Measurements from ENCODE around the gene EAF1.
"Not testable (repeated sequence)": the region's sequence is repeated elsewhere in the genome, so short reads cannot be mapped to it uniquely, and the experiment has no call there.

Gene EAF1

DNA sequence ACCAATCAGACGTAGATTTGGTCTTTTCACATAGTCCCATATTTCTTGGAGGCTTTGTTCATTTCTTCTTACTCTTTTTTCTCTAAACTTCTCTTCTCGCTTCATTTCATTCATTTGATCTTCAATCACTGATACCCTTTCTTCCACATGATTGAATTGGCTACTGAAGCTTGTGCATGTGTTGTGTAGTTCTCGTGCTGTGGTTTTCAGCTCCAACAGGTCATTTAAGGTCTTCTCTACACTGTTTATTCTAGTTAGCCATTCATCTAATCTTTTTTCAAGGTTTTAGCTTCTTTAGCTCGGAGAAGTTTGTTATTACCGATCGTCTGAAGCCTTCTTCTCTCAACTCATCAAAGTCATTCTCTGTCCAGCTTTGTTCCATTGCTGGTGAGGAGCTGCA, 57.2 kb downstream of the EAF1 start:
- DNase-seq (ENCODE audit: low spot score), result not testable (repeated sequence)

- DNase-seq (ENCODE audit: low spot score), result no peak
Observed at GRCh38 chr3:15486020-15486419, 58.6 kb downstream of the EAF1 start.

- DNase-seq (ENCODE audit: low spot score), result no peak
Observed at GRCh38 chr3:15486979-15487378, 59.6 kb downstream of the EAF1 start.

DNA sequence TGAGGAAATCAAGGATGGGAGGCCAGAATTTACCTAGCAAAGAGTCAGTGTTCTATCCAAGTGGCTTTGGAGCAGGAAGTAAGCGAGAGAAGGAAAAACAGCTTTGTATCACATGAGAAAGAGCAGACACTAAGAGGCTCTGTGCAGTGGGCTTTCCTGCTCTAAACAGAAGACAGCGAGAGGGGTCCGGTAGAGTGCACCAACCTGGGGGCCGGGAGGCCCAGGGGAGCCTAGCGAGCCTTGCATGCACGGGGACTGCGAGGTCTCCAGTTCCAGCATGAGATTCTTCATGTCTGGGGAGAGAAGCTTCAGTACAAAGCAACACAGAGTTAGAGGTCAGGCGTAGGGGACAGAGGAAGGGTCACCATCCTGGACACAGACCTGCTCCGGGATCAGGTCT, 60.6 kb downstream of the EAF1 start:
- DNase-seq (ENCODE audit: low spot score), result no peak

DNA sequence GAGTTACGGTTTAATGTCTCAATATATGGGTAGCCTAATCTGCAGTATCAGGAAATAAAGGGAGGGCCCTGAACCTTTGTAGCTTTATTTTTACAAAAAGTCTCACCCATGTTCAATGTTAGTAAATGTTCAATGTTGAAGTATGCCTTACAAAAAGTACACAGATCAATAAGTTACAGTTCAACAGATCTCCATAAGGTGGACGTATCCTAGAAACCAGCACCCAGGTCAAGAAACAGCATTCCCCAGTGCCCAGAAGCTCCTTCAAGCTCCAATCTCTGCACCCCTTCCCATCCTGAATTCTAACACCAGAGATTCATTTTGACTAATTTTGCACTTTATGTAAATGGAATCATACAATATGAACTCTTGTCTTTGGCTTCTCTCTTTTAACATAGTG, 62.8 kb downstream of the EAF1 start:
- no peak for DNase-seq (ENCODE audit: low spot score)

DNA sequence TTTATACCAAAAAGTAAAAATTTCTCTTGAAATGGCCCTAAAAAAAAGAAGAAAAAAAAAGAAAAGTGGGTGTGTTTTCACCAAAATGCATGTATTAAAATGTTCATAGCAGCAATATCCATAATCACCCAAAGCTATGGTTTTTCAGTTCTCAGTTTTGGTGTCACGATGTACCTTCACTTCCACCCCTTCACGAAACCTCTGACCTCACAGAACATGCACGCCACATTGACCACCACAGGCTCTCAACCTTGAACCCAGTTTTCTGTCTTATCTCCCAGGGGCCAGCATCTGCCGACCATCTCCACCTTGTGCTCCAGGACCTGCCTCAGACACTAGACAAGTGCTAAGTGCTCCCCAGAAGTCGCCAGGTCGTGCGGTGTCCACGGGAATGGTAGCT, 63.7 kb downstream of the EAF1 start:
- DNase-seq (ENCODE audit: low spot score), result no peak
